Spleen (tissue), 7 donors: ENCODE data around the gene CTSE.

Source experiments
- CTCF ChIP-seq, 11 experiments: fragments of 200-600 bp in 7 of 11; fragments of 450-650 bp in 4 of 11; sonication (generic) in 4 of 11; IDR thresholded peaks in 8 of 11; conservative IDR thresholded peaks in 3 of 11; 1 replicate in 7 of 11; 2 replicates in 4 of 11; pipeline versions ENCODE4 v1.4.0 to v1.8.0; 2016 to 2021; ENCODE audit warnings: antibody characterized with exemption in 11 of 11, inconsistent platforms in 4 of 11, mild to moderate bottlenecking in 1 of 11
- POLR2A ChIP-seq, 3 donors: fragments of 450-650 bp; IDR thresholded peaks; one replicate each; pipeline ENCODE4 v1.5.1; 2017; ENCODE audit warnings: antibody characterized with exemption in 3 of 3, mild to moderate bottlenecking in 1 of 3
- donor health status: DM: no; HTN: no; CAD: no; lungs with moderate emphysema.
- donor health status: DM: no; HTN: no; CAD: no.
- donor health status: DM: no; HTN: no; CAD: no.

- TF ChIP-seq CTCF (IDR thresholded peaks at IDR 0.05 in 8 of 11, conservative IDR thresholded peaks at IDR 0.05 in 3 of 11) (no peak), POLR2A (IDR thresholded peaks at IDR 0.05) (no peak)
Observed at GRCh38 chr1:206049293-206049692, 25.6 kb upstream of the CTSE start.
